ENCODE data around the gene GSAP. TPM values are rescaled to one million over a fixed set of nuclear protein-coding genes. Genes with fewer than 3 reads are reported as not detected.
"Not testable (repeated sequence)": the region's sequence is repeated elsewhere in the genome, so short reads cannot be mapped to it uniquely, and the experiment has no call there.

The GSAP gene
- total and polyA plus RNA-seq, 2 donors (not counting 1 experiment from before 2014, with no cell fraction given) = 4.4 to 21.5 TPM

- TF ChIP-seq CTCF (conservative IDR thresholded peaks at IDR 0.05 in 1 of 2, IDR thresholded peaks at IDR 0.05 in 1 of 2; ENCODE audit: low read depth in 1 of 2, low read length in 2 of 2) (no peak), EZH2 (IDR thresholded peaks at IDR 0.05; ENCODE audit: low read length, missing control alignments) (no peak)
These were observed 78.6 kb downstream of the GSAP start for GRCh38 chr7:77337456-77337990.

GRCh38 chr7:77335581-77335980 lies 80.6 kb downstream of the GSAP start:
- Histone ChIP-seq H4K20me1 (ENCODE audit: control insufficient read depth, extremely low read depth, insufficient read depth, low read length) (no peaks in the 10 kb centered on the region), H3K9ac (ENCODE audit: insufficient read depth, low read length) (no peak overlapping the region), H3K4me2 (ENCODE audit: extremely low read depth, insufficient read depth, low read length) (no peak overlapping the region), H2AFZ (ENCODE audit: low read length) (no peak overlapping the region), H3K4me1 (ENCODE audit: control insufficient read depth, extremely low read depth, insufficient read depth, low read length) (no peaks in the 10 kb centered on the region), H3K27me3 (ENCODE audit: control insufficient read depth, insufficient read depth, low read length) (no peaks in the 10 kb centered on the region), H3K79me2 (ENCODE audit: control insufficient read depth, insufficient read depth, low read length) (no peaks in the 10 kb centered on the region), H3K9me3 (ENCODE audit: control insufficient read depth, insufficient read depth, low read depth, low read length) (no peaks in the 10 kb centered on the region), H3K27ac (ENCODE audit: insufficient read depth, low read length) (no peak overlapping the region), H3K36me3 (ENCODE audit: control insufficient read depth, insufficient read depth, low read length) (no peaks in the 10 kb centered on the region), H3K4me3 (replicated peaks in 1 of 4; ENCODE audit: control extremely low read depth in 1 of 4, insufficient read depth in 1 of 4, low read depth in 3 of 4, low read length in 4 of 4) (no peak overlapping the region)
- no peak for DNase-seq (ENCODE audit: low read depth in 2 of 2)
- no peak for TF ChIP-seq EZH2 (IDR thresholded peaks at IDR 0.05; ENCODE audit: low read length, missing control alignments)
- no peak for TF ChIP-seq CTCF (conservative IDR thresholded peaks at IDR 0.05 in 1 of 2, IDR thresholded peaks at IDR 0.05 in 1 of 2; ENCODE audit: low read depth in 1 of 2, low read length in 2 of 2)

More at GRCh38 chr7:77337456-77337990, 78.6 kb downstream of the GSAP start:
- Histone ChIP-seq H3K27ac (ENCODE audit: insufficient read depth, low read length) (no peak overlapping the region), H3K9ac (ENCODE audit: insufficient read depth, low read length) (no peak overlapping the region), H3K27me3 (ENCODE audit: control insufficient read depth, insufficient read depth, low read length) (no peaks in the 10 kb centered on the region), H4K20me1 (ENCODE audit: control insufficient read depth, extremely low read depth, insufficient read depth, low read length) (no peaks in the 10 kb centered on the region), H3K4me1 (ENCODE audit: control insufficient read depth, extremely low read depth, insufficient read depth, low read length) (no peaks in the 10 kb centered on the region), H3K36me3 (ENCODE audit: control insufficient read depth, insufficient read depth, low read length) (no peaks in the 10 kb centered on the region), H3K9me3 (ENCODE audit: control insufficient read depth, insufficient read depth, low read depth, low read length) (no peaks in the 10 kb centered on the region), H3K79me2 (ENCODE audit: control insufficient read depth, insufficient read depth, low read length) (no peaks in the 10 kb centered on the region), H2AFZ (ENCODE audit: low read length) (no peak overlapping the region), H3K4me2 (ENCODE audit: extremely low read depth, insufficient read depth, low read length) (no peak overlapping the region), H3K4me3 (replicated peaks in 1 of 4; ENCODE audit: control extremely low read depth in 1 of 4, insufficient read depth in 1 of 4, low read depth in 3 of 4, low read length in 4 of 4) (no peak overlapping the region)
- DNase-seq (ENCODE audit: low read depth in 2 of 2) = no peak

- H3K4me2 ChIP-seq (ENCODE audit: extremely low read depth, insufficient read depth, low read length); DNase-seq (ENCODE audit: low read depth in 2 of 2); H2AFZ ChIP-seq (ENCODE audit: low read length); H3K4me1 ChIP-seq (ENCODE audit: control insufficient read depth, extremely low read depth, insufficient read depth, low read length); H3K27ac ChIP-seq (ENCODE audit: insufficient read depth, low read length); H3K27me3 ChIP-seq (ENCODE audit: control insufficient read depth, insufficient read depth, low read length); H3K9ac ChIP-seq (ENCODE audit: insufficient read depth, low read length); H3K79me2 ChIP-seq (ENCODE audit: control insufficient read depth, insufficient read depth, low read length); H3K4me3 ChIP-seq (replicated peaks in 1 of 4; ENCODE audit: control extremely low read depth in 1 of 4, insufficient read depth in 1 of 4, low read depth in 3 of 4, low read length in 4 of 4); H3K36me3 ChIP-seq (ENCODE audit: control insufficient read depth, insufficient read depth, low read length); H4K20me1 ChIP-seq (ENCODE audit: control insufficient read depth, extremely low read depth, insufficient read depth, low read length); H3K9me3 ChIP-seq (ENCODE audit: control insufficient read depth, insufficient read depth, low read depth, low read length): not testable (repeated sequence)
These were observed 82.1 kb downstream of the GSAP start for GRCh38 chr7:77334039-77334438.

All from fibroblast of lung (primary cell).